PFSK-1 (cell line): Measurements from ENCODE around the gene MAU2.

ENCODE experiments used
- FOXP2 ChIP-seq: optimal IDR thresholded peaks from 2 replicates; pipeline ENCODE3; 2011; ENCODE audit warnings: borderline replicate concordance, control low read depth, inconsistent platforms; ENCODE audit not compliant: insufficient read depth; ENCODE audit errors: extremely low read length, extremely low read depth
- POLR2AphosphoS5 ChIP-seq: IDR thresholded peaks from 2 replicates; pipeline ENCODE4 v1.6.1; 2012; ENCODE audit warnings: low read depth, mild to moderate bottlenecking, control low read depth, low read length, moderate library complexity
- REST ChIP-seq, 2 experiments: IDR thresholded peaks; 2 replicates each; pipeline versions ENCODE4 v1.6.1 to v1.8.0; 2011 to 2012; ENCODE audit warnings: low read depth in 2 of 2, low read length in 2 of 2, control low read depth in 1 of 2, inconsistent platforms in 1 of 2, mild to moderate bottlenecking in 1 of 2, moderate library complexity in 1 of 2; ENCODE audit not compliant: insufficient read depth in 1 of 2
- SIN3A ChIP-seq: IDR thresholded peaks from 2 replicates; pipeline ENCODE4 v1.6.1; 2012; ENCODE audit warnings: mild to moderate bottlenecking, low read length, moderate library complexity, borderline replicate concordance; ENCODE audit not compliant: insufficient read depth
- TAF1 ChIP-seq: IDR thresholded peaks from 2 replicates; pipeline ENCODE4 v1.6.1; 2012; ENCODE audit warnings: low read length, control low read depth, borderline replicate concordance; ENCODE audit not compliant: insufficient read depth

The MAU2 gene

GRCh38 chr19:19276851-19277250, 43.8 kb upstream of the MAU2 start:
- TF ChIP-seq FOXP2: no peak
- TF ChIP-seq POLR2AphosphoS5: no peak
- TF ChIP-seq TAF1: no peak
- no peak for TF ChIP-seq REST (IDR thresholded peaks at IDR 0.05; ENCODE audit: insufficient read depth in 1 of 2, low read depth in 2 of 2, low read length in 2 of 2)

GRCh38 chr19:19278315-19278714, 42.3 kb upstream of the MAU2 start:
- no peak for TF ChIP-seq POLR2AphosphoS5
- TF ChIP-seq TAF1: no peak
- TF ChIP-seq FOXP2: no peak
- TF ChIP-seq SIN3A: no peak
- no peak for TF ChIP-seq REST (IDR thresholded peaks at IDR 0.05; ENCODE audit: insufficient read depth in 1 of 2, low read depth in 2 of 2, low read length in 2 of 2)

GRCh38 chr19:19279062-19279612, 41.5 kb upstream of the MAU2 start:
- TF ChIP-seq REST (IDR thresholded peaks at IDR 0.05; ENCODE audit: insufficient read depth in 1 of 2, low read depth in 2 of 2, low read length in 2 of 2) (no peak), POLR2AphosphoS5 (no peak), SIN3A (no peak), TAF1 (no peak), FOXP2 (no peak)

GRCh38 chr19:19279853-19280252, 40.8 kb upstream of the MAU2 start:
- no peak for TF ChIP-seq POLR2AphosphoS5
- no peak for TF ChIP-seq SIN3A
- no peak for TF ChIP-seq TAF1
- no peak for TF ChIP-seq REST (IDR thresholded peaks at IDR 0.05; ENCODE audit: insufficient read depth in 1 of 2, low read depth in 2 of 2, low read length in 2 of 2)
- no peak for TF ChIP-seq FOXP2

GRCh38 chr19:19280561-19280960, 40.1 kb upstream of the MAU2 start:
- TF ChIP-seq SIN3A (no peak), REST (IDR thresholded peaks at IDR 0.05; ENCODE audit: insufficient read depth in 1 of 2, low read depth in 2 of 2, low read length in 2 of 2) (no peak), POLR2AphosphoS5 (no peak)
